ENCODE measurements around the gene SOX1. TPM values are rescaled to one million over a fixed set of nuclear protein-coding genes. Genes with fewer than 3 reads are reported as not detected.

SOX1 gene
- total RNA-seq, 1 experiment from 2014 or later, result not detected

- no peak for DNase-seq (ENCODE audit: low read depth)
Observed at GRCh38 chr13:112106478-112107141, 39.7 kb downstream of the SOX1 start.

DNA sequence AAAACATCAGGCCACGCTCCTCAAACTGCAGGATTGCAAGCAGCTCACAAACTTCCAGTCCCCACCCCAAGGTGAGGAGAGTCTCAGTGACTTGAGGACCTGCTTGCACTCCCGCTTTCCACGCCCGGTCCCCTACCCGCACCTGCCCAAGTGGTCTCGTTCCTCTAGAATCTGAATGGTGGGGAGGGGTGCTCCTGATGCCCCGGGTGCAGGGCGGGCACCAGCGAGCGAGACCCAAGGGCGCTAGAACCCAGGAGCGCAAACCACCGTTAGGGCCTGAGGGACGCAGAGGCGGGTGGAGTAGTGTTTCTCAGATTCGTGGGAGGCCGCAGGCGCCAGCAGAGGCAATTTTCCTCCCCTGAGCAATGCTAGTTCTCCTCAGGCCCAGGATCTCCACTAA, 40.3 kb downstream of the SOX1 start:
- no peak for DNase-seq (ENCODE audit: low read depth)

DNA sequence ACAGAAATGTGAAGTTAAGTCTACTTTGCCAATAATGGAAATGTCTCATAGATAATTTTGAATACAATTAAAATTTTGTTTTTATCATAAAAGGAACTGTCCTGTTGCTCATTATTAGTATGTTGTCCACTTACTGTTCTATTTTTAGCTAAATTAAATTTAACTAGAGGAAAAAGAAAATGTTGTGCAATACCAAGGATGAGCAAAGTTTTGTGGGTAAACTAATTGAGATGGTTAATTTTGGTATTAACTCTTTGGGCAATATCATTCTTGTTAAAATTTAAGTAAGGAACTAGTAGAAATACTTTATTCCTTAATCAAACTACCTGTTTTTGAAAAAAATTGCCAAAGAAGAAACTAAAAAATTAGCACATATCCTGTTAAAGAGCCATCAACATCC, 43.5 kb downstream of the SOX1 start:
- DNase-seq (ENCODE audit: low read depth), result no peak

- no peak for DNase-seq (ENCODE audit: low read depth)
Observed at GRCh38 chr13:112111239-112111857, 44.4 kb downstream of the SOX1 start.

- no peak for DNase-seq (ENCODE audit: low read depth)
Observed at GRCh38 chr13:112112534-112113276, 45.8 kb downstream of the SOX1 start.

DNA sequence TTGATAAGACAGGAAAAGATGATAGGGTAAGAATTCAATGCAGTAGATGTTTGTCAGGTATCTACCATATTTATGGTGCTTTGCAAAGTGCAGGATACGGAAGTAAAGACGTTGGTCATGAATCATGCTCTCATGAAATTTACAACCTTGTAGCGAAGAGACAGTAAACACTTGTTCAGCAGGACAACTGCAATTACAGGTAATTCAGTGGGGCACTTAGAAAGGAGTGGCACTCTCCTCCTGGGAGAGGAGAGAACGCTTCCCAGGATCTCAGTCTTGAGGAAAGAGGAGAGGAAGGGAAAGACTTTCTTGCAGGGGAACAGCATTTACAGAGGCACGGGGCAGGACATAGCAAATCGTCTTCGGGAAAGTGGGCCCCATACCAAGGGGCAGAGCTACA, 46.4 kb downstream of the SOX1 start:
- no peak for DNase-seq (ENCODE audit: low read depth)

- no peak for DNase-seq (ENCODE audit: low read depth)
Observed at GRCh38 chr13:112113851-112114250, 46.9 kb downstream of the SOX1 start.

- no peak for DNase-seq (ENCODE audit: low read depth)
Observed at GRCh38 chr13:112114391-112114790, 47.4 kb downstream of the SOX1 start.

DNA sequence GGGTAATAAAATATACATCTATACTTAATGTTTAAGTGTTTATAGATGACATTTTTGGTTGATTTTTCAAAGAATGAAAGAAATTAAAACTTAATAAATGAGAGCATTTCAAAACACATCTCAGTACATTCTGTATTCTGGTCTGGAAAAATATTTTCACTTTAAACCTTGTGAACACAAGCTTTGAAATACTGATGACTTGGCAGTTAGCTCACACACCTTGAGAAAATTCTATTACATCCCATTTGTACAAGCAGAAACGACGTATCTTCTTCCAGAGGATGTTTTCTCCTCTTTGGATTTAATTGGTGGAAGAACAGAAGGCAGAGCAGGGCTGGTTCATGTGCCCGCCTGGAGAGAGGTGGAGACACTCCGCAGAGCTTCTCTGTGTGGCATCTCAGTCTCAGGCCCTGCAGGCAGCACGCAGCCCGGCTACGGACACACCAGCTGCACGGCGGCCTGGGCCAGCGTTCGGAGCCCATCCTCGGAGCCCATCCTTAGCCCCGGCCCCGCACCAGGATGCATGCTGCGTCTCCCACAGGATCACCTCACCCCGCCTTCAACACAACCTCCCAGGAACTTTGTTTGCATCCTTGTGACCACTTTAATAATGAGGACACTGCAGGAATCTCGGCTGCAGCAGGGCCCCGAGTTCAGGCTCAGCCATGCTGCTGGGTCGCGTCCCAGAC, 48.6 kb downstream of the SOX1 start:
- no peak for DNase-seq (ENCODE audit: low read depth)

GRCh38 chr13:112116187-112116950, 49.4 kb downstream of the SOX1 start:
- no peak for DNase-seq (ENCODE audit: low read depth)

DNA sequence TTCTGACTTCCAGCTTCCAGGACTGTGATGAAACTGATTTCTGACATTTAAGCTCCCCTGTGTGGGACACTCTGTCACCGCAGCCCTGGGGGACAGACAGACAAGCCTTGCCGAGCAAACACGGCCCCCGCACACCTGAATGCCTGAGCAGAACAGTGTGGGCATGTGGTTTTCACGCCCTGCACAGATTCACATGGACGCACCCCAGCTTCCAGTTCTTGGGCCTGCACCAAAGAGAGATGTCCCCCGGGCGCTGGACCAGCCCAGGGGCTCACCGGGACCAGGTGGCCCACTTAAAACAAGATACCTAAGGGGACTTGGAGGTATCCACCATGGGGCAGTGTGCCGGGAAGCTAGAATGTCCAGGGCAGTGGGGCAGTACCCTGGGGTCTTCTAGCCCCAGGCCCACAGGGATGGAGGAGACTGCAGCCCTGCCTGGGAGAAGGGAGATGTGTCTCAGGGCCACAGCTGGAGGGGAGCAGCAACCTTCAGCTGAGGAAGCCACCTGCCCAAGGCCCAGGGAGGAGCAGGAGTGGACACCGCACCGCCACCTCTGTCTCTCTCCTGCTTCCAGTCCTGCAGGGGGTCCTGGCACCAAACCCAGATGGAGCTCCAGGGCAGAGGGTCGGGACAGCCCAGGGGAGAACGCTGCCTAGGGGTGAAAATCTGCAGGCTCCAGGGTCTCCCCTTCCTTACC, 50.5 kb downstream of the SOX1 start:
- DNase-seq (ENCODE audit: low read depth), result no peak

DNA sequence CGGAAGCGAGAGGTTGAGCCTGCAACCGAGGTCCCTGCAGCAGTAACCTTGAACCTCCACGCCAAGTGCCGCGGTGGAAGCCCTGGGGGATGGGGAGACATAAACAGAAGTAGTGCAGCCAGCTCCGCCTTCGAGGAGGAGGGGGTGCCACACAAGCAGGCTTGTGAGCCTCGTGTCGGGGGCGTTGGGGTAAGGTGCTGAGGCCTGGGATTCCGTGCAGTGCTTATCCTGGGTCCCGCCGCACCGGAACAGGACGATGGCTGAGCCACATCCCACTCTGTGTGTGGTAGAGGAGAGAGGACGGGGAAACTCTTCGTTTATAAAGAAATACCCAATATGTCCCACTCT, 51.0 kb downstream of the SOX1 start:
- no peak for DNase-seq (ENCODE audit: low read depth)

DNA sequence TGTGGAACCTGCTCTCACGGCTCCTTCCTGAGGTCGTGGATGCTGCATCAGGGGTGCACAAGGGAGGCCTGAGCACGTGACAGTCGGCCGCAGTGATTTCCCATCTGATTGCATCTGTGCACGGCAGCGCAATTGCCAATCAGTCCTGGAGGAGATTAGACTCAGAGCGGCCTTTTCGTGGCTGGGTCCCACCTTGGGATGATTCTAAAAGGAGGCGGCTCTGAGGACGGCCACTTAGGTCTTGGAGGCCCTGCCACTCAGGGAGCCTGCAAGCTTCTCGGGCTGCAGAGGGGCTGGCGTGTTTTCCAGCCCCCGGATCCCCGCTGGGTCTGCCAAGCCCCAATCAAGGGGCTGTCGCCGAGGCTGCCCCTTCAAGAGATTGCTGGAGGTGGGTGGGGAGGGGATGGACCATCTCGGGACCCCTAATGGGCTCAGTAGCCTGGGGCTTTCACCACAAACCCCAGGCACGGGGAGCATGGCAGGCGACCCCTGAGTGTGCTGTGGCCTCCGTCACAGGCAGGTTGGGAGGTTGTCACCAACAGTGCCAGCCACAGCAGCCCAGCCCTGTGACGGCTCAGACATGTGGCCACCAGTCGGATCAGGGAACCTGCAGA, 51.6 kb downstream of the SOX1 start:
- no peak for DNase-seq (ENCODE audit: low read depth)

GRCh38 chr13:112119192-112120030, 52.5 kb downstream of the SOX1 start:
- no peak for DNase-seq (ENCODE audit: low read depth)

- DNase-seq (ENCODE audit: low read depth), result no peak
Observed at GRCh38 chr13:112120031-112120373, 53.1 kb downstream of the SOX1 start.

Measured in LHCN-M2 (cell line).